HG02678 (cell line): ENCODE measurements around the gene S100A13.
"Not testable (repeated sequence)": the region's sequence is repeated elsewhere in the genome, so short reads cannot be mapped to it uniquely, and the experiment has no call there.

ENCODE experiments used
- ATAC-seq: cut with Tn5 transposase; IDR thresholded peaks from one replicate; pipeline ENCODE4 v1.9.1; 2021; ENCODE audit warnings: mild to moderate bottlenecking, moderate library complexity; ENCODE audit not compliant: unreplicated experiment

Gene S100A13

DNA sequence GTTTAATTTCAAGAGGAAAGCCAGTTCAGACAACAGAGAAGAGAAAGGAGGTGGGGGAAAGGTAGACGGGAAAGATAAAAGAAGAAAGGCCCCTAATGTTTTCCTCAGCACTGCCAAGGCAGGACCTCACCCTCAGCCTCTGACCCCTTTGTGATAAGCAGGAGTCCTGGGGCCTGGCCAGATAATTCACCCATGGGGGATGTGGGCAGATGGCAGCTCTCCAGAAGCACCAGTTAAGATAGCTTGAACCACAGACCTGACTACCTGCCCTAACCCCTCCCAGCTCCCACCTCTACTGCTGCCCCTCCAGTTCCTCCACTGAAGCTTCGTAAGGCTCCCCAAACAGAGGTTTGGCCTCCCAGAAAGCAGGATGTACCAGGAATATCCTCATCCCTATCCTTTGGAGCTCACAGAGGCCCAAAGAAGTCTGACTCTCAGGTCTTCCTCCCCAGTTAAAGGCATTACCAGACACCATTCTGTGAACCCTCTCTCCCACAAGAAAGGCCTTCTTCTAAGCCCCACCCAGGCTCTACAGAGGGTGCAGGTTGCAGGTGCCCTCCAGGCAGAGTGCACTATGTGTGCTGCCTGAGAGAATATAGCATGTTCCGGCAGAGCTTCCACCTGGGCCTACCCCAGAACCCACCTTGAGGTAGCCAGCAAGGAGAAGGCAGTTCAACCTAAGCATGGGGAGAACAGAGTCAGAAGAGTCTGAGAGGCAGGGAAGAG is 22.0 kb upstream of the S100A13 start:
- no peak for ATAC-seq

DNA sequence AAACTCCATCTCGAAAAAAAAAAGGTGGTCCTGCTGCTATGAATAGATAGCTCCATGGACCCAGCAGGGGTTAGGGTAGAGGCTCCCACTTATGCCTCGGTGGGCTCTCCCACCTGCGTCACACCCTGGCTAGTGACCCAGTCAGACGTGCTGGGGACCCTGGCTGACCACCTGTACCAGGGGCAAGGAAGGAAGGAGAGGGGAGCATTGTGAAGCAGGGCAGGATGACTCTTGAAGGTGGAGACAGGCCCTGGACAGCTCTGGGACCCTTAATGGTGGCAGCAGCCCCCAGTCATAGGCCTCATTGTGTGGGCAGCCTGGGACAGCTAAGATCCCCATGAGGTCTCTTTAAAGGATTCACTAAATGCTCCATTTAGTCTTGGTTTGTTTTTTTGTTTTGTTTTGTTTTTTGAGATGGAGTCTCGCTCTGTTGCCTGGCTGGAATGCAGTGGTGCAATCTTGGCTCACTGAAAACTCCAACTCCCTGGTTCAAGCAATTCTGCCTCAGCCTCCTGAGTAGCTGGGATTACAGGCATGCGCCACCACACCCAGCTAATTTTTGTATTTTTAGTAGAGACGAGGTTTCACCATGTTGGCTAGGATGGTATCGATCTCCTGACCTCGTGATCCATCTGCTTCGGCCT is 20.8 kb upstream of the S100A13 start:
- ATAC-seq = no peak

DNA sequence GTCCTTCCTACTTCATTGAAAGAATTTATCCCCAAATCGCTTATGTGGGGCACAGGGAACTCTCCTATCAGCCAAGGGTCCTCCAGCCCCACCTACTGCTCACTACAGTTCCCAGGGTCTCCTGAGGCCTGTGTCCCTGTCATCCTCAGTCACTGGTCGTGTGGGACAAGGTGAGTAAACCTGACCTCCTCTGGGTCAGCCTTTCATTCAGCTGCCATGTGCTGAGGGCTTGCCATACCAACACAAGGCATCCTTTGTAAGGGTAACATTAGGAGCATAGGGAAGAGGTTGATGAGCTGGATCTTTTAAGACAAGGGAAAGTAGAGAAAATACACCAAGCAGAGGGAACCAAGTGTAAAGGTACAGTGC is 20.0 kb upstream of the S100A13 start:
- no peak for ATAC-seq

DNA sequence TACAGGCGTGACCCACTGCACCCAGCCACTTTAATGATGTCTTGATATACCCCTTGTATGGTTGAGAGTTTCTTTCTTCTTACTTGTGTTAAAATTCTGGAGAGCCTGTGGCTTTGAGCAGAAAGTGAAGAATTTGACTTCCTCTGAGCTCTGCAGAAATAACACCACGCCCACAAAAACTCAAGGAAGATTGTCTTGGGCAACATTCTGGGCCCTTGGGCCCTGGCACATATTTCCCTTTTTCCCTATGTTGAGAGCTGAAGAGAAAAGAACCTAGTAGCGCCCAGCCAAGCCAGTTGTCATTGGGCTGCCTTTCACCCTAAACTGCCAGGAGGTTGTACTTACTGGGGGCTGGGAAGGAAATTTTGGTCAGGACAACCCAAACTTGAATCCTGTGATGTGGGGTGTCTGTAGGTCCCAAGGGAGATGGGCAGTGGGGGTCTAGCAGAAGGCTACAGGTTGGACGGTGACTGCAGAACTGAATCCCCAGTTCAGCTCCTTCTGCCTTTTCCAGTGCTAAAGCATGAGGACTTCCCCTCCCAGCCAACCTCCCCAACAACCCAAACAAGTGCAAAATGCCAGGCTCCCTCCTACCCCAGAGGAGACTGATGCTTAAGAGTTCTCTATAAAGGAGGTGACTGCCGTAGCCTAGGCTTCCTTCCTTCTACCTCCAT is 19.5 kb upstream of the S100A13 start:
- ATAC-seq = no peak

DNA sequence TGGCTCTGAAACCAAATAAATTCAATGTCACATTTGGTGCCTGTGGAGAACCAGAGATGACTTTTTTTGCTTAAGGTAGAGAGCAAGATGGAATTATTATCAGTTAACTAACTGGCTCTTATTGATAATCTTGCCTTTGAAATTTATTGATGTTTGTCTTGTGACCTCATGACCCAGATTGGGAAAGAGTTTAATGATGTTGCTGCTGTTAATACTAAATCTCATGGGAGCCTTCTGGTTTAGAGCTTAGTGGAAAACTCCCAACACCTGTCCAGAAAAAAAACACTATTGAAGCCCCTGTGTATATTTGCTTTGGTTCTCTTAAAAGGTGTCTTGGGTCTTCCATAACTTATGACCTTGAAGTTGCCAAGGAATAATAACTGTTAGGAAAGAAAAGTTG is 16.5 kb upstream of the S100A13 start:
- ATAC-seq = no peak

DNA sequence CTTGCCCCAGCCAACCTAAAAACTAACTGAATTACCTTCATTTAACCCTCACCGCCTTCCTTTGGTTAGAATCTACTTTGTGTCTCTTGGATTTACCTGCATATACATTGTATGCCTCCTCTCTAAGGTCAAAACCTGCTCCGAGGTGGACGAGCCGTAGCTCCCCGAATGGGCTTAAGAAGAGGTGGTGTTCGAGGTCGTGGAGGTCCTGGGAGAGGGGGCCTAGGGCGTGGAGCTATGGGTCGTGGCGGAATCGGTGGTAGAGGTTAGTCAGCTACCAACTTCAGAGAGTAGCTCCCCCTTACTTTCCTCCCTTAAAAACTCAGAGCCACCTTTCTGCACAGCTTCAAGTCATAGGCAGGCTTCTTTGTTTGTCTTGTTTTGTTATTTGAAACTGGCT is 15.8 kb upstream of the S100A13 start:
- ATAC-seq = no peak

DNA sequence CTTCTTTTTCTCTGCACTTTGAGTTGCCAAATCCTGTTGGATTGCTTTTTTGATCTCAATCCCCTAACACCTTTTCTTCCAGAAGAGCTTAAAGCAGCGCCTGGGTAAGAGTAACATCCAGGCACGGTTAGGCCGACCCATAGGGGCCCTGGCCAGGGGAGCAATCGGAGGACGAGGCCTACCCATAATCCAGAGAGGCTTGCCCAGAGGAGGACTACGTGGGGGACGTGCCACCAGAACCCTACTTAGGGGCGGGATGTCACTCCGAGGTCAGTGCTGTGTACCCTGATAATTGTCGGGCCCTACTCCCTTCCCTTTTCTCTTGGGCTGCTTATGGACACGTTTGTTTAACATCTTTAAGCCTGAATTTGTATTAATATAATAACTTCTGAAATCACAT is 14.9 kb upstream of the S100A13 start:
- no peak for ATAC-seq

DNA sequence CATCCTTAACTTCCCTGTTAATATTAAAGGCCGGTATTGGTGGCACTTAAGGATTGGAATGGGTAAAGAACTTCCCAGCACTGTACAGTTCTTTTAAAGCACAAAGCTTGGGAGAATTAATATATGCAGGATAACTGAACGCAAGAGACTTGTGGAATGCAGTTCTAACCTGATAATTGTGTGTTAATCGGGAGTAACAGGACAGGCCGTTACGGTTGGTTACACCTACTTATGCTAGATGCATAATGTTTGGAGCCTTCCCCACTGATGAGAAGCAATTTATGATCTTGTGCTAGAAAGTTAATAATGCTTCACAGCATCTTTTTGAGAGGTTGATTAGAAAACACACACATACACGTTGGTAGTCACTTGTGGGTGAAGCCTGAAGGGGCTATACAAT is 13.6 kb upstream of the S100A13 start:
- no peak for ATAC-seq

DNA sequence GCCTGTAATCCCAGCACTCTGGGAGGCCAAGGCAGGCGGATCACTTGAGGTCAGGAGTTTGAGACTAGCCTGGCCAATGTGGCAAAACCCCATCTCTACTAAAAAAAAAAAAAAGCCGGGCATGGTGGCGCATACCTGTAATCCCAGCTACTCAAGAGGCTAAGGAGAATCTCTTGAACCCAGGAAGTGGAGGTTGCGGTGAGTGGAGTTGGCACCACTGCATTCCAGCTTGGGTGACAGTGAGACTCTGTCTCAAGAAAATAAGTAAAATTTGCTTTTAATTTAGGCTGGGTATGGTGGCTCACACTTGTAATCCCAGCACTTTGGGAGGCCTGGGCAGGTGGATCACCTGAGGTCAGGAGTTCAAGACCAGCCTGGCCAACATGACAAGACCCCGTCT is 12.9 kb upstream of the S100A13 start:
- not testable (repeated sequence) for ATAC-seq

DNA sequence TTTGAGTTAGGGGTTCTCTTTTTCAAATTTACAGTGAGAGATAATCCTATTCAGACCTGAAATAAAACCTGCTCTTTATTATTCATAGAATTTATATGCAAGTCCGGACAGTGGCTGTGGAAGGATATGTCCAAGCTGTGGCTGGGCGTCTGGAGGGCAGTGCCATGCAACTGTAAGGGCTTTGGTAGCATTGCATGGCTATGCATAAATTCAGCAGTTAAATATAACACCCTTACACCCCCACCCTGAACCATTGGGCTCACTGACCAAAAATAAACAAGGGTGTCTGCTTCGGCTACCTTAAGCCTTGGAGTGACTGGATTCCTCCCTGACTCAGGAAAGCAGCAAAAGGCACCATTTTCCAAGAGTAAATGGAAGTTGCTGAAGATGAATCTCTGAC is 12.0 kb upstream of the S100A13 start:
- ATAC-seq = no peak

DNA sequence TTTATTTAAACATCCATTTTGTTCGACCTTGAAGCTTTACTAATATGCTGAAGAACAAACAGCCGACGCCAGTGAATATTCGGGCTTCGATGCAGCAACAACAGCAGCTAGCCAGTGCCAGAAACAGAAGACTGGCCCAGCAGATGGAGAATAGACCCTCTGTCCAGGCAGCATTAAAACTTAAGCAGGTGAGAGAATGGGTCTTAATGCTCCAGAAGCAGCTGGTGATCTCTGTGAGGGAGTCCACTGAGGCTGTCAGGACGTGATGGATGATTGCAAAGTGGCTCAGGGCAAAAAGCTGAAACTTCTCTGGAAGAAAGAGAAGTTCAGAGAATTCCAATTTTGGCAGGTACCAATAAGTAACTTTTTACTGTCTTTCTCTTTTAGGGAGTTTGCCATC is 11.0 kb upstream of the S100A13 start:
- no peak for ATAC-seq

DNA sequence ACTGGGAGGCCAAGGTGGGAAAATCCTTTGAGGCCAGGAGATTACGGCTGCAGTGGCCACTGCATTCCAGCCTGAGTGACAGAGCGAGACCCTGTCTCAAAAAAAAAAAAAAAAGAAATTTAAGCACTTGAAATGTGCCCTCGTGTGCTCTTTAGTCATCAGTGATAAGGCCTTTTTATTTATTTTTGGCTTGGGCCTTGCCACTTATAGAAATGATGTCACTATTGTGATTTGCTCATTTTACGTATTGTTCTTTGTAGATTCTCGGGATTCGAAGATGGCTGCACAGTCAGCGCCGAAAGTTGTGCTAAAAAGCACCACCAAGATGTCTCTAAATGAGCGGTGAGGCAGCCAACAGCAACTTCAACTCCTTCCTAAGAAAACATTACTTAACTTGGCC is 9.0 kb upstream of the S100A13 start:
- no peak for ATAC-seq

DNA sequence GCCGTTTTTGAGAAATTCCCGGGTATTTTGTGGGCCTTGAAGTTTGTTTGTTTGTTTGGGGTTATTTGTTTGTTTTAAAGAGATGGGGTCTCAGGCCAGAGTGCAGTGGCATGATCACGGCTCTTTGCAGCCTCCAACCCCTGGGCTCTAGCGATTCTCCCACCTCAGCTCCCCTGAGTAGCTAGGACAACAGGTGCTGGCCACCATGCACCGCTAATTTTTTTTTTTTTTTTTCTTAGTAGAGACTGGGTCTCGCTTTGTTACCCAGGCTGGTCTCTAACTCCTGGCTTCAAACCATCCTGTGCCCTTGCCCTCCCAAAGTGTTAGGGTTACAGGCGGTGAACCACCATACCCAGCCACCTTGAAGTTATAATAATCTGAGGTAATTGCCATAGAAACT is 8.6 kb upstream of the S100A13 start:
- ATAC-seq = no peak

DNA sequence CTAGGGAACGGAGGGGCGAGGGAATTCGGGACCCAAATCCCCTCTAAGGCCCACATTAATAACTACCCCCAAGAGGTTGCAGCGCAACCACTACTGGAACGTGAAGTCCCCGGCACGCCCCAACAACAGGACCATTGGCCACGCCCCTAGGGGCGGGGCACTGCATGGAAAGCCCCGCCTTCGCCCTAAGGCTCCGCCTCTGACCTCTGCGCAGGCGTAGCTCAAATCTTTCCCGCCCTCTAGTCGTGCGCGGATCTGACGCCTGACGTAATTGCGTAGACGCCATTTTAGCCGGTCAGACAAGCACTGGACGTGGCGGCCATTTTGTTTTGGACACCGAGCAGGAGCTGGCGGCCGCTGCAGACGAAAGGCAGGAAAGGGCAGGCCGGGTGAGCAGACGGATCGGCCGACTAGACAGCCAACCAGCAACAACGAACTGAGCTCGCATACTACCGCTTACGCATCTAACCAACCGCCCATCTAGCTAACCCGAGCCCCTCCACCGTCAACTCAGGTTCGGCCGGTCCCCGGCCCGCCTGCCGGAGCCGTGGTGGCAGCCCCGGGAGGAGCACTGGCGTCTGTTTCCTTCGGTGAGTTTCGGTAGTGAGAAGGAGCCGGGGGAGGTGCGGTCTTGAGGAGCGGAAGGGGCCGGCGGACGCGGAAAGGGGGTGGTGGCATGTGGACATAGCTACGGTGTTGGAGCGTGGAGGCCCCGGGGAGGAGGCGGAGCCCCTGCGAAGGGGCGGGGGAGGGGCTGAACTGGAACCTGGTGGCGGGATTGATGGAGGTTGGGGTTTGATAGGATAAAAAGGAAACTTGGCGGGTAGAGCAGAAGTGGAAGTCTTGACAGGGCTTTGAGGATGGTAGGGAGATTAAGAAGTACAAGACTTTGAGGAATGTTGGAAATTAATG is 6.7 kb upstream of the S100A13 start, which contains the start of gene CHTOP:
TSS of gene CHTOP (plus strand) at position 313 of the 912 bp plus-strand sequence. CDS start 2,523 bp downstream, outside the sequence.
- ATAC-seq = peak; percentile 89

DNA sequence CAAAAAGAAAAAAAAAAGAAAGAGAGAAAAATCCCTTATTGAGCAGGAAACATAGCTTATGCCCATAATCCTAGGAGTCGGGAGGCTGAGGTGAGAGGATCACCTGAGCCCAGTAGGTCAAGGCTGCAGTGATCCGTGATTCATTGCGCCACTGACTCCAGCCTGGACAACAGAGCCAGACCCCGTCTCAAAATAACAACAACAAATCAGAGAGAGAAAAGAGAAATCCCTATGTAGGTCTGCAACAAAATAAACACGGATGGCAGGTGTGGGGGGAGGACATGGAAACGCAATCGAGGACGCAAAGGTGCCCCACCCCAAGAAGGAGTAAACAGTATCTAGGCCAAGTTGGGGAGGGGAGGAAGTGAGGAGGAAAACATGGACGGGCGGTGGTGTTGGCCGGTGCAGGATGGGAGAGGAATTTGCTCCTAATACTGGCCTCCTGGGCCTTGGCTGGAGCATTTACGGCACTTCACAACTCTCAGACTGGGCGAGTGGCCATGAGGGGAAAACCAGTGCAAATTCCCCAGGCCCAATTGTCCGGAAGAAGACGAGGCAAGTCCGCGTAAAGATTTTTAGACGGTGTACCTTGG is 6.0 kb upstream of the S100A13 start:
- ATAC-seq = peak; percentile 5

DNA sequence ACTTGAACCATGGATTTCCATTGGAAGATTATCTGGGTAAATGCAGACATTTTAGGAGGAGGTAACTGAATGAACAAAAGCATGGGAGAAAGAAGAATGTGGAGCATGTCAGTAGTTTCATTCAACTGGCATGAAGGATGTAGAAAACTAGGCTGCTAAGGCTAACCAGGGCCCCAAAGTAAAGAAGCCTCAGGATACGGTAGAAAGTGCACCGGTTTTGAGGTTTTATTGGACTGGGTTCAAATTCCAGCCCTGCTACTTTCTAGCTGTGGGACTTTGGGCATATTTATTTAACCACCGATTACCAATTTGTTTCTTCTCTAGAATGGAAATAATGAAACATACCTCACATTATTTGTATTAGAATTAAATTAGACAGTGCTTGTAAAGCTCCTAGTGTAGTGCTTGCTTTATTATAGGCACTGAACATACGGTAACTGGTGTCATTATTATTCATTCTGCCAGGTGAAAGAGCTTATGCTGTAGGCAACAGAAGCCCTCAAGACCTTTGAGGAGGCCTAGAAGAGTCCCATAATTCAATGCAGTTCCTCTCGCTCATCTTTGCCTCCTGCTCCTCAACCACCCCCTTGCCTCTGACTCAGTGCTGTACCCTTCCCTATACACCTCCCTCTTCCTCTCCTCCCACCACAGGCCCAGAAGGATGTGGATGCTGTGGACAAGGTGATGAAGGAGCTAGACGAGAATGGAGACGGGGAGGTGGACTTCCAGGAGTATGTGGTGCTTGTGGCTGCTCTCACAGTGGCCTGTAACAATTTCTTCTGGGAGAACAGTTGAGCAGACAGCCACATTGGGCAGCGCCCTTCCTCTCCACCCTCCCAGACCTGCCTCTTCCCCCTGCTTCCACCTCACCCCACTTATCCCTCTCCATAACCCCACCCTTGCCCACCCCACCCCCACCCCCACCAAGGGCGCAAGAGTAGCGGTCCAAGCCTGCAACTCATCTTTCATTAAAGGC is 4.0 kb upstream of the S100A13 start:
- no peak for ATAC-seq

DNA sequence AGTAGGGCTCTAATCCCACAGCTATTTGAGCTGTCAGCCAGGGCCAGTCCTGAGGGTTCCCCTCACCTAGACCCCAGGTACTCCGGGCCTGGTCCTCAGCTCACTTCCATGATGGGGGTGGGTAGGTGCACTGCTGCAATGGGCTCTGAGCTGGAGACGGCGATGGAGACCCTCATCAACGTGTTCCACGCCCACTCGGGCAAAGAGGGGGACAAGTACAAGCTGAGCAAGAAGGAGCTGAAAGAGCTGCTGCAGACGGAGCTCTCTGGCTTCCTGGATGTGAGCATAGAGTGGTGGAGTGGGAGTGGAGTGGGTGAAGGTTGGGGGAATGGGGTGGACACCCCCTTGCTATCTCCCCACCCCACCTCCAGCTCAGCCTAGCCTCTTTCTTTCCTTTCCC is 3.1 kb upstream of the S100A13 start:
- ATAC-seq = no peak

DNA sequence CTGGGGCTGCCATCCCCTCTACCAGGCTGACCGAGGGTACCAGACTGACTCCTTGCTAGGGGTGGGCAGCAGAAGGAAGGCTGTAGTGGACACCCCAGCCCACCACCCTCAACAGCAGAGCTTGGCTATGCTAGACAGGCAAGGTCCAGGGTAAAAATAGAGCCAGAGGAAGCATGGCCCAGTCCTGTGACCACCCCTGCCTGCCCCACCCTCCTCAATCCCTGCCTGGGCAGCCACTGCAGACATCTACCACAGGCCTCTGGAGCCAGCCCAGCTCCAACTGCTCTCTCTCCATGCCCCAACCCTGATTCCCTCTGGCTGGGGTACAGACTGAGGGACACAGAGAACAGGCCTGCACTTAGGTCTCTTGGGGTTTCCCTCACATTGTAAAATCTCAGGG is 2.7 kb upstream of the S100A13 start:
- no peak for ATAC-seq

DNA sequence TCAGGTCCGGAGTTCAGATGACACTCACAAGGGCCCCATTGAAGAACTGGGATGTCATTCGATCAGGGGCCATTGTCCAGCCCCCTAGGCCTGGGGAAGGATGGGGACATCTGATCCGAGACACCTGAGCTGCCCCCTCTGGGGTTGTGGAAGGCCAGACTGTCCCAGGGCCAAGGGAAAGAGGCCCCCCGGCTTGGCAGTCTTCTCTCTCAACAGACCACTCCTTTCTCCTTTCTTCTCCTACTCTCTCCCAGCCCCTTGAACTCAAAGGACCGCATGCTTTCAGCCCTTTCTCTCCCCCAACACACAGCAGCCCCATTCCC is 2.0 kb upstream of the S100A13 start:
- no peak for ATAC-seq
